HG03025 (cell line): ENCODE measurements around the gene SNED1.

Experiments
- ATAC-seq: cut with Tn5 transposase; IDR thresholded peaks from one replicate; pipeline ENCODE4 v1.9.1; 2021; ENCODE audit warnings: mild to moderate bottlenecking, moderate library complexity; ENCODE audit not compliant: unreplicated experiment, low FRiP score

Gene SNED1

DNA sequence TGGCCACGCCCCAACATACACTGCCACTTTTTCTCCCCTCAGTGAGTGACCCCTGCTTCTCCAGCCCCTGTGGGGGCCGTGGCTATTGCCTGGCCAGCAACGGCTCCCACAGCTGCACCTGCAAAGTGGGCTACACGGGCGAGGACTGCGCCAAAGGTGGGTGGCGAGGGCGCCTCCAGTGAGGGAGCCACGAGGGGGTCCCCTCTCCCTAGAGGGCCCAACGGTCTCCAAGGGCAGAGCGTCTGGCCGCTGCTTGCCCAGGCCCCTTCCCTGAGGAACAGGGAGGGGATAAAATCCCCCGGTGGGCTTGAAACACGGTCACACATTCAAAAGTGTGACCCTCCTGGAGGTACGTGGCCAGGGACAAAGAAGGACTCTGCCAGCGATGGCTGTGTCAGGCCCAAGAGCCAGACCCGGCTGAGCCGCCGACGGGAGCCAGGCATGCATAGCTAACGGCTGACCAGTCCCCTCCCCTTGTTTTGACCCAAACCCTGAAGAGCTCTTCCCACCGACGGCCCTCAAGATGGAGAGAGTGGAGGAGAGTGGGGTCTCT, 66.5 kb downstream of the SNED1 start:
- no peak for ATAC-seq

DNA sequence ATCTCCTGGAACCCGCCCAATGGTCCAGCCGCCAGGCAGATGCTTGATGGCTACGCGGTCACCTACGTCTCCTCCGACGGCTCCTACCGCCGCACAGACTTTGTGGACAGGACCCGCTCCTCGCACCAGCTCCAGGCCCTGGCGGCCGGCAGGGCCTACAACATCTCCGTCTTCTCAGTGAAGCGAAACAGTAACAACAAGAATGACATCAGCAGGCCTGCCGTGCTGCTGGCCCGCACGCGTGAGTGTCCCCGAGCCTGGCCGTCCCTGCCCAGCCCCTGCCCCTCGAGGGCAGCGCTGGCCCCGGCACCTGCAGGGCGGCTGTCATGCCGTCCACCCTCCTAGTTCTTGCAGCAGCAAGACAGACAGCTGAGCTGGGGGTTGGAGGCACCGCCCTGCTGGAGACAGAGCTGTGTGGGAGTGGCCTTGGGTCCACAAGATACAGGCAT, 67.0 kb downstream of the SNED1 start:
- ATAC-seq: no peak

DNA sequence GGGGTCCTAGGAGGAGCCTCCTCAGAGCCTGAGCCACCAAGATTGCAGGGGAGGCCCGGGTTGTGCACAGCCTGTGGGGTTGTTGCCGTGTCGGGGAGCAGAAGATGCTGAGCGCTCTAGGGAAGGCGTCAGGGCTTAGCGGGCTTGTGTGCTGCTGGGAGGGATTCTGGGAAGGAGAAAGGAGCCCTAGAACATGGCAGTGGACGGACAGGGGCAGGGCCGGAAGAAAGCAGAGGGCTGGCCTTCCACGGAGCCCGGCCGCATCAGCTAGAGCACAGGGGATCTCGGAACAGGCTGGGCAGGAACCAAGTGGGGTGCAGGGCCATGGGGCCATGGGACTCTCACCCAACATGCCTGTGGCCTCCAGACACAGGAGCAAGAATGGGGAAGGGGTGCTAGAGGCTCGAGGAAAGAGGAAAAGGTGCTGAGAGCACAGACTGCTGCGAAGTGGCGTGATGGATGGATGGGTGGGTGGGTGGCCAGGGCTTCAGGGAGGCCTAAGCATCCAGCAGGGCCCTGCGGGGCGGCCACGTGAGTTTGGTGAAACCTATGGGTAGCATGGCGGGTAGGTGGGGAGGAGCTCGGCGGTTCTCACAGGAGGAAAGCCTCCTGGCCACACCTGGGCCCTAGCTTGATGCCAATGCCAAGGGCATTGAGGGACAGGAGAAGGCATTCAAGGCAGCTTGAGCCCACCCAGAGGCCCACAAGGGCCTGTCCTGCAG, 67.9 kb downstream of the SNED1 start:
- ATAC-seq: no peak

DNA sequence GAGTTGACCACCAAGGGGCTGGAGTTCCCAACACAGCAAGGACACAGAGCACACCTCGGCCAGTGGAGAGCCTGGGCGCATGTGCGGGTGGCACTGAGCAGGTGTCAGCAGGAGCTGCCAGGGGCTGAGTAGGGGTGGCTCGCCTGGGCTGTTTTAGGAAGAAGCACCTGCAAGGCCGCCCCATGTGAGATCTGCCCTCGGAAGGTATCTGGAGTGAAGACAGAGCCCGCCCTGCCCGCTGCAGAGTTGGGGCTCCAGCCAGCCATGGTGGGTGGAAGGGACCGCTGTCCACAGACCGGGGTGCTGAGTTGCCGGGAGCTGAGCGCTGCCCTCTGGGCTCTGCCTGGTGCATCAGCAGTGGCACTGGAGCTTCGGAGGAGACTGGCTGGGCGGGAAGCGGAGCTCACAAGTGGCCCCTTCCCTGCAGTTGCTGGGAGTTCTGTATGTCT, 68.5 kb downstream of the SNED1 start:
- ATAC-seq: no peak

DNA sequence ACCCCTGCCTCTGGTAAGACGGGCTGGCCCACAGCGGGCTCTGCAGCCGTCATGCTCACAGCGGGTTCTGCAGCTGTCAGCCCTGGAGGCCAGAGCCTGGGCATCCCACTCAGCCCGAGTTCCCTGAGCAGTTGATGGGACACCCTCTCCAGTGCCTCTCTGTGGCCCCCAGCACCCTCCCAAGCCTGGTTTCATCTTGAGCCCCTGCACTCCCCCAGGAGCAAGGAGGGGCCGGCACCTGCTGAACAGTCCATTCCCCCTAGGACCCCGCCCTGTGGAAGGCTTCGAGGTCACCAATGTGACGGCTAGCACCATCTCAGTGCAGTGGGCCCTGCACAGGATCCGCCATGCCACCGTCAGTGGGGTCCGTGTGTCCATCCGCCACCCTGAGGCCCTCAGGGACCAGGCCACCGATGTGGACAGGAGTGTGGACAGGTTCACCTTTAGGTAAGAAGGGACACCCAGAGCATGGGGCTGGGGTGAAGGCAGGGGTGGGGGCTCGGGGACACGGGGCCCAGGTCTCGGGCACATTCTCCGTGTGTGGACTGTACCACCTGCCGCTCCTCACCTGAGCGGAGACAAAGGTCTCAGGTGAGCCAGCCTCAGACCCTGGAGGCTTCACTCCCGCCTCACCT, 69.2 kb downstream of the SNED1 start:
- ATAC-seq: no peak

DNA sequence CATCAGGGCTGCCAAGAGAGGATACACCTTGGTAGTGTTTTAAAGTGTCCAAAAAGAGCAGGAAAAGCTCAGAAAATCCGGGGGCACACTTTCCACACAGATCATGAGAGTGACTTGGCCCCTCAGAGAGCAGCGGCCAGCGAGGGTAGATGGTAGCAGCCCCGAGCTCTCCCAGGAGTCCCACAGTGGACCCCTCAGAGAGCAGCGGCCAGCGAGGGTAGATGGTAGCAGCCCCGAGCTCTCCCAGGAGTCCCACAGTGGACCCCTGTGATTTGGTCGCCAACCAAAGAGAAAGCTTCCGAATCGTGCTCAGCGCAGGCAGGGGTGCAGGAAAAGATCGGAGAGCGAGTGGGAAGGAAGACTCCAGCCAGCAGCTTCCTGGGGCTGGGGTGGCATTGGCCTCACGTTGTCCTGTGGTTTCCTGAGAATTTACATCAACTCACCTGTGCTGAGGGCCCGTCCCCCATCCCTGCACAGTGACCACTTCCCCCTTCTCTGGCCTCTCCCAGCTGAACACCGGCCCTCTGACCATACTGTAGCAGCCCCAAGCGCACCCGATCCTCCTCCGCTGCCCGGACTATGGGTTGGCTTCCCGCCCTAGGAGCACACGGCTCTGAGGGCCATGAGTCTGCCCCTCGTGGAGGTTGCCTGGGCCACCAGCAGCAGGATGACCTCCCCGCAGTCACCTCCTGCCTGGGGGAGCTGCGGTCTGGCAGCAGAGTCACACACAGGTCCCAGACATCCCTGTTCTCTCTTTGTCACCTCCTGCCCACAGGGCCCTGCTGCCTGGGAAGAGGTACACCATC, 69.9 kb downstream of the SNED1 start:
- no peak for ATAC-seq

DNA sequence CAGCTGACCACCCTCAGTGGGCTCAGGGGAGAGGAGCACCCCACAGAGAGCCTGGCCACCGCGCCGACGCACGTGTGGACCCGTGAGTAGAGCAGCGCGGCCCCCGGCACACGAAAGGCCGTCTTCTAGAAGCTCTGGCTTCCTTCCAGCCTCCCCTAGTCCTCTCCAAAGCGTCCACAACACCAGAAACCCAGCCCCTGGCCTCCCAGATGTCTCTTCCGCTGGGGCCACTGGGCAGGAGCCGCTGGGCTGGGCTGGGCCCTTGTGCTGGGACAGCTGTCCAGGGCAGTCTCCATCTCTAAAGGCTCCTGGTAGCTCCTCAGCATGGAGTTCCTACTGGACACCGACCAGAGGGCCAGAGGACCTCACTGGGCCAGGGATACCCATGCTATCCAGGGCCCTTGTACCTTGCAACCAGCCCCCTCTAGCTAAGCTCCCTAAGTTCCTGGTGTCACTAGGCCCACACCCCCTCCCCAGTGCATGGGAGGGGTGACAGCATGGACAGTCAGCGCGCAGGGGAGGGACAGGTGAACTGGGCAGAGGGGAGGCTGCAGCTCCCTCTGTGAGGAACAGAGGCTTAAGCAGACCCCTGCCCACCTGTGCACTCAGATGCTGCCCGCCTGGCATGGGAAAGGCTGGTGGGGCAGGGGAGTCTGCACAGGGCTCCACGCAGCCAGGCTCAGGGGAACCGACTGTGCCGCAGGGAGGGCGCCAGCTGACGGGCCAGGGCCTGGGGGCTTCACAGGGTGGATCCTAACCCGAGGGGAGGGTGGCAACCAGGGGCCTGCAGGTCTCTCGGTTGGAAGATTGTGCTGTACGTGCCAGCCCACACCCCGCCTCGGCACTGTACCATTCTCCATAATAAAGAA, 70.8 kb downstream of the SNED1 start:
- no peak for ATAC-seq

DNA sequence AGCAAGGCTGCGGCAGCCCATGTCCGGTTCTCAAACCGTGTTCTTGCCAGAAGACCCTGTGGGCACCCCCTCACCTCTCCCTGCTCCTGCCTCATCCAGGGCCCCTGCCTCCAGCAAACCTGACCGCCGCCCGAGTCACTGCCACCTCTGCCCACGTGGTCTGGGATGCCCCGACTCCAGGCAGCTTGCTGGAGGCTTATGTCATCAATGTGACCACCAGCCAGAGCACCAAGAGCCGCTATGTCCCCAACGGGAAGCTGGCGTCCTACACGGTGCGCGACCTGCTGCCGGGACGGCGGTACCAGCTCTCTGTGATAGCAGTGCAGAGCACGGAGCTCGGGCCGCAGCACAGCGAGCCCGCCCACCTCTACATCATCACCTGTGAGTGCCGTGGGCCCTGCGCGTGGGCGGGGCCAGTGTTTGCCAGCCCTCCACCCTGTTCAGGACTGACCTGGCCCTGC, 71.4 kb downstream of the SNED1 start:
- no peak for ATAC-seq

DNA sequence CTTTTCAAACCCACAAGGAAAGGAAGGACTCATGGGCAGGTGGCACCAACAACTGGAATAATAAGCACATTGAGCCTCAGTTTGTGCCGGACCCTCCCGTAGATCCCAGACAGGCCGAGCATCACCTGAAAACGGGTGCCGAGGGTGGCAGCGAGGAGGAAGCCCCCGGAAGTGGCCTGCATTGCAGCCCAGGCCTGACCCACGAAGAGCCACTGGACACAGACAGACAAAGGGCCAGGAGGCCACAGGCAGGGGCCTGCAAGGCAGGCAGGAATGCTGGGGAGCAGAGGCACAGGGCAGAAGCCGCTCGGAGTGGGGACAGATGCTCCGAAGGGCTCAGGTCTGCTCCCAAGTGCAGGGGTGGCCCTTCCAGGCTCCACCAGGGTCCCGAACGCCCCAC, 71.9 kb downstream of the SNED1 start:
- no peak for ATAC-seq

DNA sequence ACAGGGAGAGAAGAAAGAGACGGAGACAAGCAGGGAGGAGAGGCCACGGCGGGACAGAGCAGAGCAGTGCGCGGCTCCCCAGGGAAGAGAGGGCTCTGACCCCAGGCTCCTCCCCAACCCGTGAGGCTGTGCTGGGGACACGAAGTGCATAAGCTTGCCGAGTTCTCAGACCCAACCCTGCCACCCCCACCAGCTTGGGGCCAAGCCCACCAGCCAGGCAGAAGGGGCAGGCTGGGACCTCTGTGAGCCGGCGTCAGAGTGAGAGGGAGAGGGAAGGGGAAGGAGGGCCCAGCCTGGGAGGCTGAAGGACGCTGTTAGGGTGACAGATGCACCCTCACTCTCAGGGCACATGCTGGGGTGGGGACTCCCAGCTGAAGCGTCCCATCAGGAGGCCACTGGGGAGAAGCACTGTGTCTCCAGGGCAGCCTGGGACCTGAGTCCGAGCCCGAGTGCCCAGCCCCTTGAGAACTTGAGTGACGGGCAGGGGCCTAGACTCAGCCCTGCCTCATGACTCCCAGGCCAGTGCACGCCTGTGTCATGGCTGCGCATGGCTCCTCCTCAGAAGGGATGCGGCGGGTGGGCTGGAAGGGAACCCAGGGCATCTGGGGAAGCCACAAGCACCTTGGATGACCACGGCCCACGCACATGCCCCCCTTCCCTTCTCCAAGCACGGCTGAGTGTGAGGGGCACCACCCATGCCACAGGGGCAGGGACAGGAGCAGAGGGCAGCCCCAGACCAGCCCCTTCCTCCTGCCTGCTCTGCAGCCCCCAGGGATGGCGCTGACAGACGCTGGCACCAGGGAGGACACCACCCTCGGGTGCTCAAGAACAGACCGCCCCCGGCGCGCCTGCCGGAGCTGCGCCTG, 72.6 kb downstream of the SNED1 start:
- no peak for ATAC-seq

DNA sequence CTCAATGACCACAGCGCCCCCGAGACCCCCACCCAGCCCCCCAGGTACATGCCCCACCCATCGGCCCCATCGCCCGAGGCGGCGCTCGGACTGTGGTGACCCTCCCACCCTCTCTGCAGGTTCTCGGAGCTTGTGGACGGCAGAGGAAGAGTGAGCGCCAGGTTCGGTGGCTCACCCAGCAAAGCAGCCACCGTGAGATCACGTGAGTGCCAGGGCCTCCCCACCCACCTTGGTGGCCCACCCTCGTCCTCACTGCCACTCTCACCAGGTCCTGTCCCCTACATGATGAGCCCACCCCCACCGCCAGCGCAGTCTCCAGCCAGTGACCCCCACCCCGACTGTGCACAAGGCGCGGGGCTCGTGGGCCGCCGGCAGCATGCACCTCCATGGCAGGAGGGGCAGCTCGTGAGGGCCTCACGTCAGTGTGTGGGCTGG, 73.3 kb downstream of the SNED1 start:
- no peak for ATAC-seq

DNA sequence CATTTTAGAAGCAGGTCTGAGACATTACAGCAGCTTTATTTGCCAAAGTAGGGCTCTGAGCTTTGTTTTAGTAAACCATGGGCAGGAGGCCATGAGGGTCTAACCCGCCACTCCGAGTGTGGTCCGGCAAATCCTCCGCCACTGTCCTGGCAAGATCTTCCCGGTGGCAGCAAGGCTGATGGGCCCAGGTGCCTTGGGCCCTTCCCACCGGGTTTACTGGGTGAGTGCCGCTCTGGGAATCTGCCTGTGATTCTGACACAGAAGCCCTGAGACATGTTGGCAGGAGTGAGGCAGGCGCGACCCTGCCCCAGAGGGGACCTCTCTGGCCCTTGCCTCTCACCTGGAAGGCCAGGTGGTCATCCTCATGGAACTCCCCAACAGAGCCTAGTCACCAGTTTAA, 73.7 kb downstream of the SNED1 start:
- ATAC-seq: no peak

DNA sequence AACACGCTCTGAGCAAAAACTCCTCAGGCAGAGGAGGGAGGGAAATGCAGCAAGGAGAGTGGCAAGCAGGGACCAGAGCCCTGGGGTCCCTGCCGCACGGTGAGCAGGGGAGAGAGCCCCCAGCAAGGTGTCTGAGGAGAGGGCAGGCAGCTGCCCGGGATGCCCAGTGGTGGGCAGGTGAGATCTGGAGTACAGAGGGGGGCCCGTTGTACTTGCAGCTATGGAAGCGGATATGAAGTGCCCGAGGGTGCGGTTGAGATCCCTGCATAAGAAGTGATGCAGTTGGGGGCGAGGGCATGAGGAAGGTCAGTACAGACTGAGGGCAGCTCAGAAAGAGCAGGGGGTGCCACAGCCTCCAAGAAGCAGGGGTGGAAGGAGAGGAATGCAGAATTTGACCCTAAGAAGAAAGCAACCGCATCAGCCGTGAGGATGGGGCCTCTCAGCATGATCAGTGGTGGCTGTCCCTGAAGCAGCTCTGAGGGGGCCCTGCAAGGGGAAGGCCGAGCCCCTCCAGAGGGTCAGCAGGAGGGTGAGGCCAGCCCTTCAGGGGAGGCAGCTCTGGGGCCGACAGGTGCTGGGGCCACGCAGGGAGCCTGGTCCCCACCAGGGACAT, 74.2 kb downstream of the SNED1 start:
- ATAC-seq: no peak

DNA sequence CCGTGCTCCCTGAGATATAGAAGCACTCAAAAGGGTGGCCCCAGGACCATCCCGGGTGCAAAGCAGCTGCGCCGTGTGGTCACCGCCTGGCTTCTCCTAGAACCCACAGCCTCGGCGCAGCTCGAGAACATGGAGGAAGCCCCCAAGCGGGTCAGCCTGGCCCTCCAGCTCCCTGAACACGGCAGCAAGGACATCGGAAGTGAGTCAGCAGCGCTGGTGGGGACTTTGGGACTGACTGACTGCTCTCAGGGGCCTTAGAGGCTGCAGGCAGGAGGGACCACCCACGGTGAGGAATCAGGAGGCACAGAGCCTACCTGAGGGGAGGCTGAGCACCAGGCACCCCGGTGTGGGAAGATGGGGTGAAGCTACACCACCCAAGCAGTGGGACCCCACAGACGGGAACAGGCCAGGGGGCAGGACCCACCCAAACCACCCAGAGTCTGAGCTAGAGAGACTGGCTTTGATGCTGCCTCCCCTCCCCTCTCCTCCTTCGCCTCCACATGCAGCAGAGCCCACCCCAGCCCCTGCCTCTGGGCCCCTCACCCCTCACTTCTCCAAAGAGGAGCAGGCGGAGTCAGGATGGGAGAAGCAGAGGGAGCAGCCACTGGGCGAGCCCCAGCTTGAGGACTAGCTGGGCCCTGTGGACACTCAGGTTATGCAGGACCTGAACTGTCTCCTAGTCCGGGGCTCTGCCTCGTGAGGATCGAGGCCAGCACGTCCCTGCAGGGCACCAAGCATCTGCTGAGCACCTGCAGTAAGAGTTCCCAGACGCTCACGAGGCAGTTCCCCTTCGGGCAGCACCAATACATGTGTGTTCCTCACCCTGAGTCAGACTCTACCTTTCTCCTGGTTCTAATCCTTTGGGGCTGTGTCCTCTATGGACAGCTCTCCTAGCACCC, 75.0 kb downstream of the SNED1 start:
- no peak for ATAC-seq

DNA sequence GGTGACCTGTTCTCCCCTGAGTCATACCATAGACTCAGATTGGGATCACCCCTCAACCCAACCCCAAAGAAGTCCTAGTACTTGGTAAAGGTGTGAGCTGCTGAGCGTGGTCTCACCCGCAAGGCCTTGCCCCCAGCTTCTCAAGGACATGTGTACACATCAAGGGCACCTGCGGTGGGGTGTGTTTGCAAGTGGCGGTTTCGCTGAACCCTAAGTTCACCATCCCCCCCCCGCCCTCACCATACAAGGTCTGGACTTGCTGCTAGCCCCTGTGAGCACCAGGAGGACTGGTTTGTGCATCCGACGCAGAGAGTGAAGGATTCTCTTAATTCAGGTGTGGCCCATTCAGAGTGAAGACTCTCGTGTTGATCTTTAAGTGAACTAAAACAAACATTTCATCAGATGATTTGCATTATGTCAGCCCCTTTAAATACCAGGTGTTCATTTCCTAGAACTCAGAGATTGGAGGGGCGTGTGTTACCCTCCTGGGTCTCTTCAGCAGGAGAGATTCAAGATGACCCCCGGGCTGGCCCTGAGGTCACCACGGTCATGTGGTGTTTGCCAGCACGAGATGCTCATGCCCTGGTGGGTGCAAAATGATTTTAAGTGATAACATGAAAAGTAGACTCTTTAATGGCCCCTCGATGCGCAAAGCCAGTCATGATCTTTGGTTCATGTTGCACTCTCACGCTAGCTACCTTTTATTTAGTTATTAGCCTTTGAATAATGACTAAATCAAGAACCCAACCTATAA, 75.8 kb downstream of the SNED1 start:
- no peak for ATAC-seq

DNA sequence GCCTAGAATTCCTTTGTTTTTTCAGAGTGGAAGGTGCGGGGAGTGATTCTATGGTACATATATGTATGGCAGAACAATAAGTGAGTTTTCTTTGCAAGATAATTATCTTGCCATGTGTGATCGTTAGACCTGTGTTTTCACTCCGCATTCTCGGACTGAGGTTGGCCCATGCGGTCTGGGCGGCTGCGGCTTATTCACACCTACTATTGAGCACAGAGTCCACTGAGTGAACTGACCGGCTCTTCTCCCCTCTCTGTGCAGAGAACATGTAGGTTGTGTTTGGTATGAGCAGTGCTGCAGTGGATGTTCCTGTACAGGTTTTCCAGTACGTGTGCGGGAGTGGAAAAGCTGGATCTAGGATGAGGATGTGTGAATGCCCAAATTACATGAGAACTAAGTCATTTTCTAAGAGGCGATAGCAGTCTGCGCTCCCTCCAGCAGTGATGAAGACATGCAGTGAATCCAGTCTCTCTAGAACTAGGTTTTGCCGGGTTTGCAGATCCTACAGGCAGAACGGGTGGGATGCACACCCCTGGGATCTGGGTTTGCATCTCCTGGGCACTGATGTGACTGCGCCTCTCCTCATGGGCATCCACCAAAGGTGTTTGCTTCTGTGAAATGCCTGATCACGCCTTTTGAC, 76.6 kb downstream of the SNED1 start:
- ATAC-seq: no peak
